SK-N-SH (cell line): ENCODE measurements around the gene CATSPERZ. TPM values are rescaled to one million over a fixed set of nuclear protein-coding genes. Genes with fewer than 3 reads are reported as not detected.

Source experiments
- CTCF ChIA-PET: fragments of 300-600, 350-600 bp; formaldehyde crosslinking; extraction: SDS; loops from one replicate; lab custom pipeline; 2021; lab: Yijun Ruan, JAX
- POLR2A ChIA-PET: fragments of 350-600 bp; sonication (Branson Sonifier 250); formaldehyde crosslinking; extraction: SDS; loops from one replicate; lab custom pipeline; 2020; ENCODE audit warnings: antibody characterized with exemption, inconsistent platforms; lab: Yijun Ruan, JAX
- DNase-seq: peaks from one replicate; pipeline ENCODE4 v3.0.0; 2012
- H2AFZ ChIP-seq: fragments of 200-600 bp; sonication (generic); 2 replicates; pipeline ENCODE4 v1.8.1; 2016; ENCODE audit warnings: antibody characterized with exemption, mild to moderate bottlenecking, low read depth
- H3F3A ChIP-seq: fragments of 200-600 bp; sonication (generic); replicated peaks from 2 replicates; pipeline ENCODE3; 2016; ENCODE audit warnings: antibody characterized with exemption, mild to moderate bottlenecking; ENCODE audit not compliant: insufficient read depth
- H3K27ac ChIP-seq, 2 experiments: fragments of 200-500 bp in 1 of 2; fragments of 200-600 bp in 1 of 2; sonication (Bioruptor generic) in 1 of 2; sonication (generic), shearing (Covaris generic) in 1 of 2; 2 replicates each; pipeline versions ENCODE4 v1.5.1 to v1.6.1; 2014 to 2016; ENCODE audit warnings: low read depth in 2 of 2, inconsistent platforms in 1 of 2, low read length in 1 of 2, mild to moderate bottlenecking in 1 of 2, mixed read lengths in 1 of 2
- H3K27me3 ChIP-seq: fragments of 200-600 bp; sonication (generic), shearing (Covaris generic); 2 replicates; pipeline ENCODE4 v1.6.1; 2016; ENCODE audit warnings: mixed run types; ENCODE audit not compliant: insufficient read depth
- H3K36me3 ChIP-seq, 2 experiments: fragments of 200-500 bp in 1 of 2; fragments of 200-600 bp in 1 of 2; sonication (Bioruptor generic) in 1 of 2; sonication (generic) in 1 of 2; replicated peaks in 1 of 2; 2 replicates each; pipeline versions ENCODE3 to v1.5.1; 2014 to 2016; ENCODE audit warnings: low read length in 1 of 2, mild to moderate bottlenecking in 1 of 2; ENCODE audit not compliant: insufficient read depth in 2 of 2, control insufficient read depth in 1 of 2
- H3K4me1 ChIP-seq, 2 experiments: fragments of 200-500 bp in 1 of 2; fragments of 200-600 bp in 1 of 2; sonication (Bioruptor generic) in 1 of 2; sonication (generic), shearing (Covaris generic) in 1 of 2; 2 replicates each; pipeline versions ENCODE4 v1.5.1 to v1.6.1; 2014 to 2016; ENCODE audit warnings: low read depth in 1 of 2, low read length in 1 of 2, mixed run types in 1 of 2; ENCODE audit not compliant: insufficient read depth in 2 of 2, control insufficient read depth in 1 of 2
- H3K4me2 ChIP-seq: fragments of 200-600 bp; sonication (generic), shearing (Covaris generic); 2 replicates; pipeline ENCODE4 v1.6.1; 2017; ENCODE audit warnings: mixed run types
- H3K4me3 ChIP-seq, 2 experiments: fragments of 200-500 bp in 1 of 2; fragments of 200-600 bp in 1 of 2; sonication (Bioruptor generic) in 1 of 2; sonication (generic), shearing (Covaris generic) in 1 of 2; 2 replicates each; pipeline versions ENCODE4 v1.5.1 to v1.8.1; 2014 to 2016; ENCODE audit warnings: low read depth in 2 of 2, inconsistent platforms in 1 of 2, low read length in 1 of 2, mild to moderate bottlenecking in 1 of 2, mixed read lengths in 1 of 2, moderate library complexity in 1 of 2
- H3K79me2 ChIP-seq: fragments of 200-600 bp; sonication (generic); 2 replicates; pipeline ENCODE4 v1.8.1; 2017; ENCODE audit warnings: mild to moderate bottlenecking; ENCODE audit not compliant: insufficient read depth
- H3K9ac ChIP-seq: fragments of 200-600 bp; sonication (generic); 2 replicates; pipeline ENCODE4 v1.6.1; 2017; ENCODE audit warnings: mixed run types
- H3K9me2 ChIP-seq: fragments of 200-600 bp; sonication (generic); 2 replicates; pipeline ENCODE4 v1.6.1; 2017; ENCODE audit warnings: mixed run types
- H3K9me3 ChIP-seq: fragments of 200-600 bp; sonication (generic); 2 replicates; pipeline ENCODE4 v1.6.1; 2017; ENCODE audit warnings: mixed run types, mild to moderate bottlenecking, moderate library complexity
- H4K20me1 ChIP-seq: fragments of 200-600 bp; sonication (generic); 2 replicates; pipeline ENCODE4 v1.6.1; 2017; ENCODE audit warnings: mild to moderate bottlenecking, mixed run types; ENCODE audit not compliant: insufficient read depth
- CHD2 ChIP-seq: fragments of 150-350 bp; IDR thresholded peaks from 2 replicates; pipeline ENCODE4 v1.6.1; 2018; ENCODE audit warnings: low read length; ENCODE audit not compliant: partially characterized antibody
- ELF1 ChIP-seq: IDR thresholded peaks from 2 replicates; pipeline ENCODE4 v1.4.0; 2012
- FOSL2 ChIP-seq: IDR thresholded peaks from 2 replicates; pipeline ENCODE4 v1.4.0; 2012; ENCODE audit warnings: low read depth, mild to moderate bottlenecking, moderate library complexity, borderline replicate concordance
- FOXJ3 ChIP-seq: sonication (generic); formaldehyde crosslinking; IDR thresholded peaks from 2 replicates; pipeline ENCODE4 v1.5.1; 2020; ENCODE audit warnings: mild to moderate bottlenecking, missing genetic modification reagents
- FOXM1 ChIP-seq: IDR thresholded peaks from 2 replicates; pipeline ENCODE4 v1.4.0; 2012; ENCODE audit warnings: low read depth, mild to moderate bottlenecking
- GABPA ChIP-seq: IDR thresholded peaks from 2 replicates; pipeline ENCODE4 v1.4.0; 2012; ENCODE audit warnings: low read depth, mild to moderate bottlenecking
- GATA2 ChIP-seq: sonication (generic); formaldehyde crosslinking; IDR thresholded peaks from 2 replicates; pipeline ENCODE4 v1.5.0; 2020; ENCODE audit warnings: mild to moderate bottlenecking, missing genetic modification reagents
- IRF3 ChIP-seq: fragments of 150-350 bp; IDR thresholded peaks from 2 replicates; pipeline ENCODE4 v1.6.1; 2016; ENCODE audit warnings: mild to moderate bottlenecking, low read depth, low read length
- MXI1 ChIP-seq: IDR thresholded peaks from 2 replicates; pipeline ENCODE4 v1.6.1; 2012; ENCODE audit warnings: mild to moderate bottlenecking, low read depth, low read length, improper control_type of control experiment
- NFIC ChIP-seq: IDR thresholded peaks from 2 replicates; pipeline ENCODE4 v1.4.0; 2012; ENCODE audit warnings: borderline replicate concordance
- NRF1 ChIP-seq: IDR thresholded peaks from 2 replicates; pipeline ENCODE4 v1.6.1; 2012; ENCODE audit warnings: low read depth, mild to moderate bottlenecking, low read length
- RCOR1 ChIP-seq: fragments of 150-350 bp; IDR thresholded peaks from 2 replicates; pipeline ENCODE4 v1.6.1; 2017; ENCODE audit warnings: antibody characterized with exemption, low read length
- REST ChIP-seq: IDR thresholded peaks from 2 replicates; pipeline ENCODE4 v1.6.1; 2012; ENCODE audit warnings: mild to moderate bottlenecking, low read depth, low read length, moderate library complexity
- RFX5 ChIP-seq: IDR thresholded peaks from 2 replicates; pipeline ENCODE4 v1.6.1; 2012; ENCODE audit warnings: mild to moderate bottlenecking, improper control_type of control experiment, low read length
- SMC3 ChIP-seq: IDR thresholded peaks from 2 replicates; pipeline ENCODE4 v1.6.1; 2012; ENCODE audit warnings: low read depth, low read length, improper control_type of control experiment
- TAF1 ChIP-seq: IDR thresholded peaks from 2 replicates; pipeline ENCODE4 v1.6.1; 2012; ENCODE audit warnings: low read depth, mild to moderate bottlenecking, low read length, moderate library complexity, borderline replicate concordance
- YY1 ChIP-seq: IDR thresholded peaks from 2 replicates; pipeline ENCODE4 v1.4.0; 2012; ENCODE audit warnings: low read depth, mild to moderate bottlenecking
- WGBS: methylation state at CpG from one replicate; pipeline ENCODE4 v1.1.6; 2017; ENCODE audit warnings: low lambda C conversion rate; 5-methylcytosine and 5-hydroxymethylcytosine counted together
- polyA plus RNA-seq, 3 experiments: library from polyadenylated mRNA; depleted of rRNA; stranded (reverse); fragments of >200 nt; gene quantifications; 2 replicates each; pipeline ENCODE4 v1.2.3, GENCODE V29; 2012
- TF ChIP-seq, protein P1 (sequence below): IDR thresholded peaks from 2 replicates; pipeline ENCODE4 v1.4.0; 2012; ENCODE audit warnings: low read depth, borderline replicate concordance
- TF ChIP-seq, protein P2 (sequence below): IDR thresholded peaks from 2 replicates; pipeline ENCODE4; 2012
- TF ChIP-seq, protein P3 (sequence below): IDR thresholded peaks from 2 replicates; pipeline ENCODE4 v1.4.0; 2012; ENCODE audit warnings: low read depth

CATSPERZ gene
- polyA plus RNA-seq, 1 of the 3 experiments (the other 2 are of a cell fraction): 0.54 TPM

- Histone ChIP-seq H4K20me1 (no peaks in the 10 kb centered on the region), H3K4me2 (no peak overlapping the region), H3F3A (peaks cover 5% of the 10 kb centered on the region), H3K9me3 (no peaks in the 10 kb centered on the region), H3K9me2 (no peaks in the 10 kb centered on the region), H3K27ac (no peak overlapping the region), H2AFZ (no peak overlapping the region), H3K9ac (no peak overlapping the region), H3K36me3 (no peaks in the 10 kb centered on the region), H3K4me1 (no peaks in the 10 kb centered on the region), H3K27me3 (no peaks in the 10 kb centered on the region), H3K4me3 (no peak overlapping the region), H3K79me2 (no peaks in the 10 kb centered on the region)
- 82% methylated on average over 14 of the region's 33 CpGs for WGBS
- CTCF ChIA-PET: interaction anchor here (0.6 to 5.7 kb wide), 4 partner anchors 14 to 108 kb away, joined by 3 to 42 read pairs (median 4); no protein-coding TSS in a partner anchor
- POLR2A ChIA-PET: no interaction called here
- DNase-seq: peak; percentile 81
- TF ChIP-seq ELF1: no peak
- no peak for TF ChIP-seq RFX5
- TF ChIP-seq, protein P1, sequence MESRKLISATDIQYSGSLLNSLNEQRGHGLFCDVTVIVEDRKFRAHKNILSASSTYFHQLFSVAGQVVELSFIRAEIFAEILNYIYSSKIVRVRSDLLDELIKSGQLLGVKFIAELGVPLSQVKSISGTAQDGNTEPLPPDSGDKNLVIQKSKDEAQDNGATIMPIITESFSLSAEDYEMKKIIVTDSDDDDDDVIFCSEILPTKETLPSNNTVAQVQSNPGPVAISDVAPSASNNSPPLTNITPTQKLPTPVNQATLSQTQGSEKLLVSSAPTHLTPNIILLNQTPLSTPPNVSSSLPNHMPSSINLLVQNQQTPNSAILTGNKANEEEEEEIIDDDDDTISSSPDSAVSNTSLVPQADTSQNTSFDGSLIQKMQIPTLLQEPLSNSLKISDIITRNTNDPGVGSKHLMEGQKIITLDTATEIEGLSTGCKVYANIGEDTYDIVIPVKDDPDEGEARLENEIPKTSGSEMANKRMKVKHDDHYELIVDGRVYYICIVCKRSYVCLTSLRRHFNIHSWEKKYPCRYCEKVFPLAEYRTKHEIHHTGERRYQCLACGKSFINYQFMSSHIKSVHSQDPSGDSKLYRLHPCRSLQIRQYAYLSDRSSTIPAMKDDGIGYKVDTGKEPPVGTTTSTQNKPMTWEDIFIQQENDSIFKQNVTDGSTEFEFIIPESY: no peak
- TF ChIP-seq CHD2: no peak
- TF ChIP-seq GATA2: no peak
- TF ChIP-seq NFIC: no peak
- TF ChIP-seq FOXM1: no peak
- TF ChIP-seq, protein P2, sequence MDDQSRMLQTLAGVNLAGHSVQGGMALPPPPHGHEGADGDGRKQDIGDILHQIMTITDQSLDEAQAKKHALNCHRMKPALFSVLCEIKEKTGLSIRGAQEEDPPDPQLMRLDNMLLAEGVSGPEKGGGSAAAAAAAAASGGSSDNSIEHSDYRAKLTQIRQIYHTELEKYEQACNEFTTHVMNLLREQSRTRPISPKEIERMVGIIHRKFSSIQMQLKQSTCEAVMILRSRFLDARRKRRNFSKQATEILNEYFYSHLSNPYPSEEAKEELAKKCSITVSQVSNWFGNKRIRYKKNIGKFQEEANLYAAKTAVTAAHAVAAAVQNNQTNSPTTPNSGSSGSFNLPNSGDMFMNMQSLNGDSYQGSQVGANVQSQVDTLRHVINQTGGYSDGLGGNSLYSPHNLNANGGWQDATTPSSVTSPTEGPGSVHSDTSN: no peak
- TF ChIP-seq GABPA: no peak
- TF ChIP-seq SMC3: no peak
- TF ChIP-seq FOSL2: no peak
- TF ChIP-seq, protein P3, sequence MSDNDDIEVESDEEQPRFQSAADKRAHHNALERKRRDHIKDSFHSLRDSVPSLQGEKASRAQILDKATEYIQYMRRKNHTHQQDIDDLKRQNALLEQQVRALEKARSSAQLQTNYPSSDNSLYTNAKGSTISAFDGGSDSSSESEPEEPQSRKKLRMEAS: no peak
- no peak for TF ChIP-seq FOXJ3
- TF ChIP-seq NRF1: no peak
- no peak for TF ChIP-seq TAF1
Observed at GRCh38 chr11:64340671-64341335, 40.6 kb downstream of the CATSPERZ start.

- no peak for DNase-seq
- no peaks in the 10 kb centered on the region for H3K79me2 ChIP-seq
- 95% methylated on average over 21 of the region's 21 CpGs for WGBS
- H3K9me3 ChIP-seq: no peaks in the 10 kb centered on the region
- H3K27me3 ChIP-seq: no peaks in the 10 kb centered on the region
- no peaks in the 10 kb centered on the region for H3K4me1 ChIP-seq
- ChIA-PET CTCF (interaction anchor here (0.6 to 5.7 kb wide), 3 partner anchors 13 to 108 kb away, joined by 3 to 42 read pairs (median 4); no protein-coding TSS in a partner anchor), POLR2A (no interaction called here)
- no peak overlapping the region for H3K9ac ChIP-seq
- no peaks in the 10 kb centered on the region for H3K9me2 ChIP-seq
- H3K4me2 ChIP-seq: no peak overlapping the region
- H3K36me3 ChIP-seq: no peaks in the 10 kb centered on the region
- no peak overlapping the region for H2AFZ ChIP-seq
- H4K20me1 ChIP-seq: no peaks in the 10 kb centered on the region
- no peak overlapping the region for H3K27ac ChIP-seq
- H3K4me3 ChIP-seq: no peak overlapping the region
- peaks cover 5% of the 10 kb centered on the region for H3F3A ChIP-seq
- TF ChIP-seq IRF3: no peak
- TF ChIP-seq ELF1: no peak
- TF ChIP-seq NFIC: no peak
- no peak for TF ChIP-seq REST
- no peak for TF ChIP-seq YY1
- TF ChIP-seq MXI1: no peak
- no peak for TF ChIP-seq SMC3
- TF ChIP-seq FOXJ3: no peak
- no peak for TF ChIP-seq NRF1
- no peak for TF ChIP-seq RCOR1
Observed at GRCh38 chr11:64341429-64341828, 41.3 kb downstream of the CATSPERZ start.
